NCI-H226 (cell line): ENCODE measurements around the gene TGFBR1.
A peak's percentile ranks its signal among the peaks of the same experiment; 100 is the strongest.

ENCODE experiments used
- DNase-seq: peaks from one replicate; pipeline ENCODE4 v3.0.0-alpha.2; 2015

Gene TGFBR1

DNA sequence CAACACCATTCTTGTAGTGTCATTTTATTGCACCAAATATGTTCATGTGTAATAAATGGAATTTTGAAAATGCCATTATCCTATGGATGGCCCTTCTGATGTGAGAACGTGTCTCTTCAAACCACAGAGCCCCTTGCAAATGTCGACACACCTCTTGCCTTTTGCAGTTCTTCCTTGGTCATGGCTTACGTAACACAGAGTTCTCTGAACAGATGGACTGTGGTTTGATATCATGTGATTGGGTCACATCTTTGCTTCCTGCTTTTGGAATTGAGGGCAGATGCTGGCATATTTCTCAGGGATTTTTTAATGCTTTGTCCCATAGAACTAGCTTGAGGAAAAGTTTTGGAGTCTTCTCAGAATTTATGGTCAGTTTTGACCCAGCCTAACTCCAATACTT is 4.6 kb downstream of the TGFBR1 start:
- peak; percentile 40 for DNase-seq

DNA sequence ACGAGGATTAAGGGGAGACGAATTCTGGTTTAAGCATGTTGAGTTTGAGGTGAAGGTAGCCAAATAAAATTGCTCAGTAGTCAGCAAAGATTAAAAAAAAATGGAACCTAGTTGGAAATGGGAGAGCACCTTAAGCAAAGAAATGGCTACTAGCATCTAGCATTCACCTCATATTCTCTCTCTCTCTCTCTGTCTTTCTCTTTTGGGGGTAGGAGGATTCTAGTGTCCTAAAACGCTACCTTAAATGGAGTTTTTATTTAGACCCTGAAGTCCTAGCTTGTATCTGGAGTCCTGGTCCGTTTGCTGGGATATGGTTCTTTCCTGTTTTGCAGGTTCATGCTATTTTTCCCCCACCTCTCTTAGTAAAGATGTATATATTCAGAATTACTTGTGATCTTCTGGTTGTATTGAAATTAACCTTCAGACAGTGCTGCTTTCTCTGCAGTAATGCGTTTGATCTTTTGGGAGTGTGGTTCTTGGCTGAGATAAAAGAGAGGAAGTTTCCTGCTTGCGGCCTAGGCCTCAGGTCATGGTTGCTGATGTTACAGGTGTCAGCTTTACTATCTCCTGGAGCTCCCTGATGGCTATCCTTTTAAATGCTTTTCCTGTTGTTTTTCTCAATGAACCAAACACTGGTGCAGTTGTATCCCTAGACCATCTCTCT is 8.0 kb downstream of the TGFBR1 start:
- DNase-seq = no peak

DNA sequence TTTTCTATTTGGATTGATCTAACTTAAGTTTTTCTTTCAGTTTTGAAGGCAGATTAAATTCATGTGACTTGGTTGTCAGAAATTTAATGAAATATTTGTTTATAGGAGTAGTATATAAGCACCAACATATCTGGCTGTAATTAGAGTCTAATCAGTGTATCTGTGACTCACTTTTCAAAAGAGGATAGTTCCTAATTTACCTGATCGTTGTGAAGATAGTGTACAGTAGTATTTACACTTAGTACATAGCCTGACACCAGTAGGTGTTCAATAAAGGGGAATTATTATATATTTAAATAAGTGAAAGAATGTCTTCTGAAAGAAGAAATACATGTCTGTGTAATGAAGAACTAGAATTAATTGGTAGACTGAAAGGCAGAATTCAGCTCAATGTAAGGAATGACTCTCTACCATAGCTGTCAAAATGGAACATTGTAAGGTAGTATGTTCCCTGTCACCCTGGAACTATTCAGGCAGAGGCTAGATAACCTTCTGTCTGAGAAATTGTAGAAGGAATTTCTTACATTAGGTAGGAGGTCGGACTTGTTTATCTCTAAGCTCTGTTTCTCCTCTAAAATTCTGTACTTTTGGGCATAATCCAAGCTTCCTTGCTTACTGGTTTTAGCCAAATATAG is 8.6 kb downstream of the TGFBR1 start:
- DNase-seq = no peak

DNA sequence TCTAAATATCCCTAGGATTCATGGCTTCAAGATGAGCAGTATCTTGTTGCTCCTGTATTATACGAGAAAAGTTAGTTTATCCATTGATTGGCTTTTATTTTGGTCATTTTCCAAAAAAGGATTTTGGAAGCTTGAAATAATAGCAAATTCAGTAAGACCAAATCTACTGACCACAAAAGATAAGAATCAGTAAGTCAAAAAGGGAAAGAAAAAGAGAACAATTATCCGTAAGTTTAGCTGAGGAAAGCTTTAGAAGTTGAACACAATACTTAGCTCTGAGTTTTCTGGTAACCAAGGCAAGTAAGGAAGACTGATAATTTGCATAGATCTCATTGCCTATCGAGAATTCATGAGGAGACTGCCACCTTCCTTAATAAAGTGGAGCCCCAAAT is 9.1 kb downstream of the TGFBR1 start:
- DNase-seq = no peak

DNA sequence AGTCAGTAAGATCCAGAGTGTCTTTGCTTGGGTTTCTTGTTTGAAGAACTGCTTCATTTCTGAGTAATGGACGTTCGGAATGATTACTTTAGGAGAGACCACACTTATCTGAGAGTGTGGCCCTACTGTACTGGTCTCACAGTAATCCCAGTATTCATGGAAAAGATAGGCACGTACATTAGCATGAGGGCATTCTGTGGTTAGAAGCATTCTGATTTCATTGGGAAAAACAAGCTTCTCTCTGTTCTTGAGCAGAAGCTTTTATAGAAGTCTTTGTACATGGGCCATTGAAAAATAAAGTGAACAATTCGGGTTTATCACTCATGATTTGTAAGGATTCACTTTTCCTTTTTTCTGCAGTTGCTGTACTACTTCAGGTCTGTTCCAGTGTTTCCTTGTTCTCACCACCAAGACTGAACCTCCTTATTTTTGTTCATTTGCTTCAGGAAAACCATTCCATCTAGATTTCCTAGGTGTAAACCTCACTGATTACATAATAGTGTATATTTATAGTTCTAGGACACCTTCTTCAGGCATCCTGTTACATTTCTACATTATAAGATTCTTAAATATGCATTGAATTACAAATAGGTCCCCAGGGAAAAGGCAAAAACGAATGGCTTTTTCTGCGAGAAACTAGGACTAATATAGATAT is 10.1 kb downstream of the TGFBR1 start:
- no peak for DNase-seq

DNA sequence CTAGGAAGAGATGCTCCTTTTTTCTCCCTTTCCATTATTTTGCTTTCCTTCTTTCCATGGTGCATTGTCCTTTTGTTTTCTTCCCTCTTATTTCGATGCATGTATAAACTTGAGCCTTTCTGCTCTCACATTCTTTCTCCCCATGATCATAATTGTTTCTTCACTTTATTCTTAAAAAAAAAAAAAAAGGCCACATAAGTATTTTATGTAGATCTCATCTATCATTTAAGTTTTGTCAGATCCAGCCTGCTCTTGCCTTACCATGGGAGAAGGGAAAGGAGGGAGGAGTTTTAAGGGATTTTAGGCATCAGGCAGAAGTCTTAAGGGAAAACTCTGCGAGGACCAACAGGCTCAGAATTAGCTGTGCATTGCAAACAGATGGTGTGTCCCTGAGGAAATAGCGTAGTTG is 11.1 kb downstream of the TGFBR1 start:
- DNase-seq = no peak

DNA sequence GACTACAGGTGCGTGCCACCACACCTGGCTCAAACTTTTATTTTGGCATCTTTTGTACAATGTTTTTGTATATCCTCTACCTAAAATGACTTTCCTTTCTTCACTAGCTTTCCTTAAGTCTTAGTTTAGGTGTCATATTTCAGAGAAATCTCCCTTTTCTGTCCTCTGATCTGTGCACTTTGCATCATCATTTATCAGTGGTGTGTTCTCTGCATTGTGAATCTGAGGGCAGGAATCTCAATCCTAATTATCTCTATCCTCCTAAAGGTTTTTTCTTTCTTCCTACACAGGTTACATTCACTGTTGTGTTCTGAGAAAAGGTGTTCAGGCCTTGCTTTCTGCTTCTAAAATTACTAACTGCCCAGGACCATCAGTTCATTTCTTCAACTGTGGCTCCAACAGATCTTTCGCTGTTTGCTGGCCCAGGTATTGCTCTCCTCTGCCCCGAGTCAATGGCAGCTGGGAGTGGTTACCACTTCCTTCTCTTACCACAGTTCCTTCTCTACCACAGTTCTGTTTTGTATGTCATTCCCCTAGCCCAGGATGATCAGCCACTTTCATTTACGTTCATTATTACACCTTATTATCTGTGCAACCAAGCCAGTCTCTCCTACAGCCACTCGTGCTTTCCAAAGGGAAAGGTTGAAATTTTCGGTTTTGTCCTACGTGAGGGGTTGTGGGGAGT is 14.0 kb downstream of the TGFBR1 start:
- no peak for DNase-seq

DNA sequence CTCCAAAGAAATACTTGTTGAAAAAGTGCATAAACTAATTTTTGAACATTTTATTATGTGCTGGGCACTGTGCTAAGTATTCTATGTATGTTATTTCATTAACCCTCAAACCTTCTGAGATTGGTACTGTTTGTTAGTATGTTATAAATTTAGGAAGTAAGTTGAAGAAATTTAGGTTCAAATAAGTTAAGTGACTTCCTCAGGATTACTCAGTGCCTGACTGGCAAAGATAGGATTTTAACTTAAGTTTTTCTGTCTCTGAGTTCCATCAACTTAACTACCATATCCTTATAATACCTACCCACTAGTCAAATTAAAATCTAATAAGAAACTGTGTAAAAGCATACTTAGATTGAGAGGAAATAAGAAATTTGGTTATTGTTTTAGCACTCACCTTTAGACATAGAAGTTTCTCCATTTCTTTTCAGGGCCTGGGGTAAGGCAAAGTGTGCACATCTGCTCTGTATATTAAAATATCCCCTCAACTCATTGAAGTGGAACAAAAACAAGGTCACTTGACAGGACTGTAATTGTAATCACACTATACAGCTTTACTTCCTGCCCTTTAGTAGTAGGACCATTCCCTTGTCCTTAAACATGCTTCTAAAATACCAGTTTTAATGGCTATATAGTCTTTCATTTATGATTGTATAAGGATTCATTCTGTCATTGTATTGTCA is 15.2 kb downstream of the TGFBR1 start:
- no peak for DNase-seq

DNA sequence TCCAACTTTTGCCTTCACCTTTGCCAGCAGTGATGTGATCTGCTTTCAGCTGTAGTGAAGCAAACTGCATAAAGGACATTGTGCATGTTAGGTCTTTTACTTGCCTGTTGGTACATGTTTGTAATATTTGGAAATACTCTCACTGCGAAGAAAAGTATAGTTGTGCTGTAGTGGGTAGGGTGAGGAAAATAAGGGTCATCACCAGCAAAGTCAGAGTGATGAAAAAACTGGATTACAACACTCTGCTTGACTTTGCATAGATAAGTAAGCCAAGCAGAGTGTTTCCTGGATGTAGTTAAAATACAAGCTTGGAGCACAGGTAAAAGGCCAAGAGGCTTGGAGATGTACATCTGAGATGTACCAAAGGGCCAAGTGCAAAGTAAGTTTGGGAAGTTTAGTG is 16.7 kb downstream of the TGFBR1 start:
- DNase-seq = no peak

DNA sequence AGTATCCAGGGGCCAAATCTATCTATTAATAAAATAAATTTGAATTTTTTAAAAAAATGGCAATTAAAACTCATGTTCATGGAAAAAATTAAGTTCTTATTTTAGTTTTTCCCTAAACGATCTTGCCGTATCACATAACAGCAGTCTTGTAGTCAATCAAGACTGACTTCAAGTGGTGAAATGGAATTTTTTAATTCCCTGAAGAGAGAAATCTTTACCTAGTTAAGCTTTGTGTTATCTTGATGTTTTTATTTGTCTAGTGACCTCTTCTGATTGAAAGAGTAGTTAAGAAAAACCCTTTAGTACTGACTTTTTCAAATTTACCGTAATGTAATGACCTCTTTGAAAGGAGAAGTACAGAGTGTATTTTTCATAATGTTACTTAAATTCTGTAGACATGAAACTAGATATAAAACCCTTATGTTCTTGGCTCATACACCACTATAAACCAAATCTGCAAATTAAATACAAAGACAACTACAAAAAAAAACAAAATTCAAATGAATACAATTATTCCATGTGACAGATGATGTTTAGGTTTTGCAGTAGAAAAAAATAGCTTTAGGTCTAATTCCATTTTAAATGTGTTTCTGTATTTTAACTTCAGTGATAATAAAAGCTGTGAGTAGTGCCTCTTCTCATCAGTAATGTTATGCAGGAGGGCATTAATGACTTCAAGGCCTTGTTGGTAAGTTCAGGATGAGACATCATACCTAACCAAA is 19.8 kb downstream of the TGFBR1 start:
- DNase-seq = no peak

DNA sequence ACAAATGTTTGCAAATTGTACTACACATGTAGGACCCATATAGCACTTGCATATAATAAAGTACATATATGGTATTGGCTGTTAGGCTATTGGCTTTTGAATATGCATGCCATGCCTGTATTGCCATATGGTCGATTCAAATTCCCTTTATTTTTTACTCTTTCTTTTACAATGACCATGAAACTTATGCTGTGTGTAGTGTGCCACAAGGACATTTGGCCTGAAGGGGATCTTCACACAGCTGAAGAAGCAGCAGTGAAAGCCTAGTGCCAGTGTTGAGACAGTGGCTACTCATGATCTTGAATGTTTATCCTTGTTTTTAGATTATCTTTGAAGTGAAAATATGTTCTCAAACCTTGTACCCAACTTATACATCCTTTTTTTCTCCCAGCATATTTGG is 20.5 kb downstream of the TGFBR1 start:
- no peak for DNase-seq

DNA sequence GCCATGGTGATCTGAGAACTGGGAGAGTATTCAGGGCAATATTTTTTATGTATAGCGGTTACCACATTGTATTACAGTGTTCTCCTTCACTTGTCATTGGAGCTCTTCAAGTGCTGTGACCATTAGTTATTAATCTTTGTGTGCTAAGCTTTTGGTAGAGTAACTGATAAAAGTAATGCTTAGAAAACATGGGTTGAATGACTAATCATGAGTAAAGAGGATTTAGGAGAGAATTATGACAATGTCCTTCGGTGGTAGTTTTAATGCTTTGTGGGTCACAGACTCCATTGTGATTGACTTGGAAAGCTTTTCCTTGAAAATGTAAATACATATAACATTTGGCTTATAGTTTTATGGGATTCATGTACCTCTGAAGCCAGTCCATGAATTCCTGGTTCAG is 21.4 kb downstream of the TGFBR1 start:
- no peak for DNase-seq

DNA sequence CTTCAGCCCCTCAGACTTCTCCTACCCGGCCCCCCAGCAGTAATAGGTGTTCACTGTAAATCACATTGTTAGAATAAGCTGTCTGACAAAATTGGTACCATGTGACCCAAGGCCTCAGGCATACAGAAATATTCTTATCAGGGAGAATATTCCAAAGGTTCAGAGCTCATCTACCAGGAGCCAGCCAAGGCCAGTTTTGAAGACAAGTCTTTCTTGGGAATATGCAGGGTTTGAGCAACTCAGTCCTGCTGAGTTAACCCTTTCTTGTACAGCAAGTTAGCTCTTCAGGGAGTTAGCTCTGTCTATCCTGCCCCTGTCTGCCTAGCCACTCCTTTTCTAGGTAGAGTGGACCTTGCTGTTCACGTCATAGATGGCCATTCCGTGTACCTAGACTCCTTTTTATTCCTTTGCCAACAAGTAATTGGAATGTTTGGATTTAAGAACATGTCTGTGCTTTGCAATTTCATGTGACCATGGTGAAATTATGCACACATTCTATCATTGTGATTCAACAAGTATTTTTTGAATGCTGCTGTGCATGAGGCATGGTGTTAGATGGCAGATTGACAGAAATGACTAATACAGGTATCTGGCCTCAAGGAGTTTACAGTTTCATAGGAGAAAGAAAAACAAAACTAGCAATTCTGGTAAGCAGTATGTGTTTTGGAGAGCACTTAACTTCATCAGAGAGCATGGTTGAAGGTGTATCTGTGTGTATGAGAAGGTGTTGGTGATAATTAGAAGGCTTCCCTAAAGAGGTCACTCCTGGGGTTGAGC is 22.6 kb downstream of the TGFBR1 start:
- DNase-seq = peak; percentile 24

DNA sequence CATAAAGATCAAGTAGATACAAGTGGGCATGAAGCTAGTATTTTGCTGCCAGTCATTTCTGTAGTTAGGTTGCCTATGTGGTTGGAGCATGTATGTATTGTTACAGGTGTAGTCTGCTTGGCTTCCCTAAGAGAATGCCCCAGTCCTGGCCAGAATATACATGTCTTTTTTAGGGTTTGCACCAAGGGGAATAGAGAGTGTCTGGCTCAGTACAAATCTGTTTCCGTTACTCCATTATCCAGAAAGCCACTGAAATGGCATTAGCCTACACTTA is 23.2 kb downstream of the TGFBR1 start:
- no peak for DNase-seq

DNA sequence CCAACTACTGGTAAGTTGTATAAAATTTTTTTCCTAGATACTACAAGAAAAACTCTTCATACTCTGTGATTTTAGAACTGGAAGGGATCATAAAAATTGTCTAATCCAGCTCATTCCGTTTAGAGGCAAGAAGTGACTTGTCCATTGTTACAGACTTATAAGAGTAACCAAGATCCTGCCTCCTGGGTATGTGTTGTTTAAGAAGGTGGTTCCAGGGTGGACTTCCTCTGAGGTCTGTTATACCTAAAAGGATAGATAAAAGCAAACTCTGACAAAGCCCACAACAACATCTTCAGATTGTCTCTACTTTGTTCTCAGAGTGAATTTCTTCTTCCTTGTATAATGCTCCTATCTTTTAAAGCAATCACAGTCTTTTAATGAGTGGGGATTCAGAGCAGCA is 24.2 kb downstream of the TGFBR1 start:
- no peak for DNase-seq

DNA sequence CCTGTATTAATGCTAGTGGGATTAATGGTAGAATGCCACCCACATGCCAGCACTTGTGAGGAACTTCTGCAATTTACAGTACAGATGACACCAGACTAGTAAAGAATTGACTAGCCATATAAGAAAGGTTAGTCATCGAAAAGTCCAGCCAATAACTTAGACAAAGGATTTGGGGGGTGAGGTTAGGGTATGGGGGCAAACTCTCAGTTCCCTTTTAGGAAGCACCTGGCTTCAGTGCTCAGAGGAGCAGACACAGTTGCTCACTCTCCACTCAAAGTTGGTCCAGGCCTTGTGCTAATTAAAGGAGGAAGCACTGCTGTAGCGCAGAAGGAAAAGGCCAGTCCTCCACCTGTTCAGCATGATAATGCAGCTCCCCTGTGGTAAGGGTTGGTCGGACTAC is 25.2 kb downstream of the TGFBR1 start:
- DNase-seq = no peak

DNA sequence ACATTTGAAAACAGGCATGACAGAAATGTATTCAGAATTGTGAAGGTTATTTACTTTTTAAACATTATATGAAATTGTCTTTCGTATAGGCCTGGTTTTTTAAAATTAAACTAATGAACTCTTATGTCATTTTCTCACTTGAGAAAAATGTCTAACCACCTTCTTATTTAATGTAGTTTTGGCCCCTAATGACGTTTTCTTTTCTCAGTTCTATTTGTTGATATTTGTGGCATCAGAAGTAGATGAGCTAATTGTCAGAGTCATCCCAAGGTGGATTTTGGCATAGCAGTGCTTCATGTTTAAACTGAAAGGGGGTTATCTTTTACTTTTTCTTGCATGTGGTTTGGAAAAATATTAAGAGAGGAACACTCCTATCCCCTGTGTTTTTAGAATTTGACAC is 28.2 kb downstream of the TGFBR1 start:
- no peak for DNase-seq

DNA sequence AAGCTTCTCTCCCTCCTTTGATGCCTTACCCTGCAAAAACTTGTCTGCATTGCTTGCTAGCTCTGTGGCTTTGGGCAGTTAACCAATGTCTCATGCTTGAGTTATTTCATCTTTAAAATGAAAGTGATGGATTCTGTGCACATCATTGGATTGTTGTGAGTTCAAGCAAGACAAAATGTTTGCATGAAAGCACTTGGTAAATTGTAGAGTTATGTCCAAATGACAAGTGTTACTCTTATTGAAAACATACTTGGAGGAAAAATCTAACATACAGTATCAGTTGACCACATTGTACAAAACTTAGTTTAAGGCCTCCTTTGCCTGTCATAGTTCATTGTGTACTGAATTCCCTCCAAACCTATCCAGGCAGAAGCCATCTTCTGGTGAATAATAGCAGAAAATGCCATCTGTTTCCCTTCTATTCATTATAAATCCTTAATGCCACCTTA is 30.0 kb downstream of the TGFBR1 start:
- DNase-seq = peak; percentile 47

DNA sequence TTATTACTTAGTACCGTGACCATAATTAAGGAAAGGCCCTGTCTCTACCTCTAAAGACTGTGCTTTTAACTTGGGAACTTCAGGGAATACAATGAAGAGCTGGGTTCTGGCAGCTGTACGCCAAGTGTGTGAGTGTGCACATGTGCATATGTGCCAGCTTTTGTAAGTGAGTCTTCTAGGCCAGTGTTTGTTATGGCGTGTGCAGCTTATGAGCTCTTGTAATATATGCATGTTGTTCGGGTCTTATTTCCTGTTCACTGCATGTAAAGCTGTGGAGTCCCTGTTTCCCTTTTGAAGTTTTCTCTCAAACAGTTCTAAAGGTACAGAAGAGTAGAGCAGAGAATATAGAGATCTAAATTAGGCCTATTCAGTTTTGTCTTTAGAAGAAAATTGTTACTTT is 30.5 kb downstream of the TGFBR1 start:
- DNase-seq = no peak

DNA sequence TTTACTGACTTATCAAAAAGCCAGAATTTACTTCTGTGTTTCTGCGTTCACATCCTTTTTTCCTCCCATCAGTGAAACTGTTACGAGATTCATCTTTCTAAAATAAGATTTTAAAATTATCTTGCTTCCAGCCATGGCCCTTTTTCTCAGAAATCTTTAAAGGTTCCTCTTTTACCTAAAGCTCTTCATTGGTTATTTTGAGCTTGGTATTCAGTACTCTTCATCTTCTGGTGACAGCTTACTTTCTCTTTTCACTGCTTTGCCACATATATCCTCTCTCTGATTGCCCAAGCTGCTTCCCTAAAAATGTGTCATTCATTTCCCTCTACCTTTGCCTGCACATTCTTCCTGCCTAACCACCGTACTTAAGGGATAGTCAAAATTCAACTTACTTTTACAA is 32.3 kb downstream of the TGFBR1 start:
- DNase-seq = no peak

DNA sequence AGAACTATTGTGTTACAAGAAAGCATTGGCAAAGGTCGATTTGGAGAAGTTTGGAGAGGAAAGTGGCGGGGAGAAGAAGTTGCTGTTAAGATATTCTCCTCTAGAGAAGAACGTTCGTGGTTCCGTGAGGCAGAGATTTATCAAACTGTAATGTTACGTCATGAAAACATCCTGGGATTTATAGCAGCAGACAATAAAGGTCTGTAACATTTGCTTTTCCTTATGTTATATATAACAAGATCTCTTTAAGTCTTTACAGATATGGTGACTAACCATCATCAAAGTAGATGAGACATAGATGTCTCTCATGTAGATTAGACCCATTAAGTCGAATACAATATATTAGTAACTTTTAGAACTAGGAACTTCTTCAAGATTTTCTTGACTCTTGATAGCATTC is 33.0 kb downstream of the TGFBR1 start:
- DNase-seq = no peak
